Stimulated activated CD4-positive, alpha-beta T cell treated with anti-CD3 and anti-CD28 coated beads, Interleukin-4, amount 100 ng/mL, for 4 hours (primary cell): ENCODE results near the gene TCF7L2.

Experiments used
- DNase-seq, 2 experiments: peaks; one replicate each; pipeline ENCODE4 v3.0.0-alpha.2; 2020

TCF7L2 gene

DNA sequence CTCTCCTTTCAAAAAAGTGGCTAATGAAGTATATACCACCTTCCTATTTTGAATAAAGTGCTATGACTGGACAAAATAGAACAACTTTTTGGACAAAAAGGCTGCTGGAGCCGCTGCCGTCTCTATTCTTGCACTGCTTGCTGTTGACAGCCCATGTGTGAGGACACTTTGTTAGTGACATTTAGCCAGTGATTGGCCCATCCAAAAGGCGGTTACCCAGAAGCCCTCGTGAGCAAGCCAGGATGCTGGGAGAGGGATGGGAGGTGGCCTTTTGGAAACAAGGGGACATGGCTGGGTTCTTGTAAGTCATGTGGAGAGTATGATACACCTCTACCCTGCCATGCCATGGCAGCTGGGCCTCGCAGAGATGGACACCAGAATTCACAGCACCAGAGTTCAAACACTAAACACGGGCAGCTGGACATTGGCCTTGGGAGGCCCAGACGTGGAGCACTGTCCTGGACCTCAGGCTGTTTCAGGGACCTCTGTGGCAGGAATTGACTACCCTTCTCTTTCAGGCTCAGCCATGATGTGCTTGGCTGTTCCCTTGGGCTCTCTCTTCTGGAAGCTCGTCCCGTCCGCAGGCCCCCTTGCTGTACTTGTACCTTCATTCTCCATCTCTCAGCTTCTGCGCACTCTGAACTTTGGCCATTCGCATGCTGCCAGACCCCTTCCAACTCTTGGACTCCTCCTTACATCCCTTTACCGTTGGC, 118.3 kb downstream of the TCF7L2 start:
- DNase-seq = no peak

DNA sequence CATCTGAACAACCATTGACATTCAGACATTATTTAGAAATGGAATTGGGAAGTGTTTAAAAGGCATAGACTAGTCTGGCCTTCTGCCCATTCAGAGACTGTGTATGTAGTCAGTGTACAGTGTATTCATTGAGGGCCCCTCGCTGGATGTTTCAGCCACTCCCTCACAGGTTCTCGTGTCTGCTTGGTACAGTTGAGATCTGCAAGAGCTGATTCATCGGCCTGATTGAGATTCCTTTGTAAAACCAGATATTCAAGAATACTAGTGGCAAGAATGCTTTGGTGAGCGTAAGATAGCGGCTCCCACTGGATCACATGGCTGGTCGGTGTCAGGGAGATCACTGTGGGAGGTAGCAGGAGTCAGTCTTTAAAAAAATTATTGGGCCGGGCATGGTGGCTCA, 119.5 kb downstream of the TCF7L2 start:
- DNase-seq = no peak

DNA sequence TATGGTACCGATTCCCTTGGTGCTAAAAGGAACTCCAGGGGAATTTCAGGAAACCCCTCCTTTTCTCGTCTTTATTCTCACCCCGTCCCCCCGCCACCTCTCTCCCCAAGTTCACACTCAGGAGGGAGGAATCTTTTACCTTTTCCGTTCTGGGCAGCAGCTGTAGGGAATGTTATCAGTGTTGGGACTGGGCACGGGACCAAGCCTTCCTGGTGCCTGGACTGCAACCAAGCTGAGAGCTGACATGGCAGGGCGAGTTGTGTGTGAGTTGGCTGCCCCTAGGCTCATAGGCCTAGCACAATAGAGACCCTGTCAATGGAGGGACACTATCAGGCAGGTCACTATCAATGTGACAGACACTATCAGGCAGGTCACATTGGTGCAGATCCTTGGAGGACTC, 121.4 kb downstream of the TCF7L2 start:
- DNase-seq = no peak

DNA sequence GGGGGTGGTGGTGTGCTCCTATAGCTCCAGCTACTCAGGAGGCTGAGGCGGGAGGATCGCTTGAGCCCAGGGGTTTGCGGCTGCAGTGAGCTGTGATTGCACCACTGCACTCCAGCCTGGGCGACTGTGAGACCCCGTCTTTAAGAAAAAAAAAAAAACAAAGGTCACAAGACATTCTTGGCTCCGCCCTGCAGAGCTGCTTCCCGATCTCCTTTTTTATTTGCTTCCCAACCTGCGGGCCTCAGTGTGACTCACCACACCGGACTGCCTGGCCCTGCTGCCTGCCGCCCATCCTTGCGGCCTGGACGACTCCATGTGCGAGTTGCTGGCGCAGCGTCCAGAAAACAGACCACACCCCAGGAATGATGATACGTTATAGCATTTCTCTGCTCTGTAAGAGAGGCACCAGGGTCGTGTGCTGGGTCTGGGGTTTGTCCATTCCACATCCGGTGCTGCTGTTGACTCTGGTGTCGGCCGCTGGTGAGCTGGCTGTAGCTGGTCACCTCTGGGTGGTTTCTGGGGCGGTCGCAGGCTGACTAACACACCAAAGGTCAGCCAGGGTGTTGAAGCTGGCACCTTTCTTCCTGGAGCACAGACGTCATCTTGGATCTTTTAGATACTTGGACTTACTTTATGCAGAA, 123.6 kb downstream of the TCF7L2 start:
- no peak for DNase-seq

DNA sequence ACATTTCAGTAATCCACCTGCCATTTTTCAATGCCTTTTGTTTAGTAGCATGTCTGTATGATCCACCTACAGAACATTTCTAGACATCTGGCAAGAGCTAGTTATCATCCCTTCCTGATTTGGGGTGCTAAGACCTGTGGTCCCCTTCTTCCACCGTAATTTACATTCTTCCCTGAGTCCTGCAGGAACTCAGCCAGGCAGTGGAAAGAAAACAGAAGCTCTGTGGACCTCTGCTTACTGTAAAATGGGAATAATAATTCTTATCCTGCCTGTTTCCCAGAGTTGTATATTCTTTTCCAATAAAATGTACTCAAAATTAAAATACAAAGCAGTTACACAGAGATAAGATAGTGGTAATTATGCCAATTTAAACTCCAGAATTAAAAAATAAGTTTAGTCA, 126.9 kb downstream of the TCF7L2 start:
- no peak for DNase-seq

DNA sequence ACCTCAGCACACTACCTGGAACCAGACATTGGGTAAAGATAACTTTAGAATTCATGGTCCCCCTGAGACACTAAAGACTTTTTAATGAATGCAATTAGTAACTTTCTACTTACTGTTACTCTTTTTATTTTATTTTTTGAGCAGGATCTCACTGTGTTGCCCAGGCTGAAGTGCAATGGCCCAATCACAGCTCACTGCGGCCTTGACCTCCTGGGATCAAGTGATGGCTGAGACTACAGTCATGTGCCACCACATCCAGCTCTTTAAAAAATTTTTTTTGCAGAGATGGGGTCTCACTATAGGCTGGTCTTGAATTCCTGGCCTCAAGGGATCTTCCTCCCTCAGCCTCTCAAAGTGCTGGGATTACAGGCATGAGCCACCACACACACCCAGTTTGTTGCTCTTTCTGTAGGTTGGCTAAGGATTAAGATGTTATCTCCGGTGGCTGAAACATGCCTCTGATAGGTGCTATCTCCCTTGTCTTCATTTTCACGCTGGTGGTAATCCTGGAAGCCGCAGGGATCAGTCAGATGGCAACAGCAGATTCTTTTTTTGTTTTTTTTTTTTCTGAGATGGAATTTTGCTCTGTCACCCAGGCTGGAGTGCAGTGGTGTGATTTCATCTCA, 128.3 kb downstream of the TCF7L2 start:
- DNase-seq = no peak

DNA sequence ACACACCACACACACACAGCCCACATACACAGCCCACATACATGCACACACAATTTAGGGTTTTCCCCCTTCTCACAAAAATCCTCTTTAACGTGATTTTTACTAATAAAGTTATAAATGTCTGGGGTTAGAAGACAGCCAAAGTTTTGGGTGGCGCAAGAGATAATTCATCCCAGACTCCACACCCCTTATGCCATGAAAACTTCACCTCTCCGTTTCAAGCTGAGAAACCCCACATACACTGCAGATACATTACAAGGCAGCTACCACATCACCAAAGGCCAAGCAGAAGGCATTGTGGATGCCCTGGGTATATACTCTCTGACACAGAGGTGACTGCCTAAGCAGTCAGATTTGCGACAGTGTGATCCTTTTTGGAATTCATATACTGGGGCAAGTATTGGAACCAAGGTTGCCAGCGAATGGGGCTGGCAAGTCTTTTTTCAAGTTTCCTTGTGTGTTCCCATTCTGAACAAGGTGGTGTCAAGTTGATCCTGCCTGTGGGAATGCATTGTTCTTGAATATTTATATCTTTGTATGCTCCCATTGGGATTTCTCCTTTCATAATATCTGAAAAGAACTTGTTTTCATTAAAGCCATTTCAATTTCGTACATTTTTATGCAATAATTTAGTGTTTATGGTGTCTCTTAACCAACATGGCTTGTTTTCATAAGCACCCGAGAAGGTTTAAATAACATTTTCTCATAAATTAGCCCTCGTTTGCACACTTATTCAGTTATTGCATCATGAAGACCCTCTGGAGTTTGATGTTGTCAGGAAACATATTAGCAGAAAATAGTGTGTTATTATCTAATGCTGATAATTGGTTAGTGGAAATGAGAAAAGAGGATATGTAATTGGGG, 130.2 kb downstream of the TCF7L2 start:
- DNase-seq = no peak

DNA sequence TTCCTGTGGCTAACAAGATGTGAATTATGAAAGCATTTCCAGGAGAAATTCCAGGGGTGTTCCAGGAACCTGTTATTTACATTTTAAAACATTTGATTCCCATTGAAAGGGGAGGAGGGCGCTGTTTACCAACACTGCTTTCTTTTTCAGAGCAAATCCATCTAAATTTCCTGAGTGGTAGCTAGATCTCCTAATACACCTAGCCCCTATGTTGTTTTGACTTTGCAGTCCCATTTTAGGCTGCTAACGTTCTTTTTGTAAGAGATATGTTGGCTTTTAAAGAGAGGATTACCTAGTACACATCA, 130.8 kb downstream of the TCF7L2 start:
- no peak for DNase-seq

DNA sequence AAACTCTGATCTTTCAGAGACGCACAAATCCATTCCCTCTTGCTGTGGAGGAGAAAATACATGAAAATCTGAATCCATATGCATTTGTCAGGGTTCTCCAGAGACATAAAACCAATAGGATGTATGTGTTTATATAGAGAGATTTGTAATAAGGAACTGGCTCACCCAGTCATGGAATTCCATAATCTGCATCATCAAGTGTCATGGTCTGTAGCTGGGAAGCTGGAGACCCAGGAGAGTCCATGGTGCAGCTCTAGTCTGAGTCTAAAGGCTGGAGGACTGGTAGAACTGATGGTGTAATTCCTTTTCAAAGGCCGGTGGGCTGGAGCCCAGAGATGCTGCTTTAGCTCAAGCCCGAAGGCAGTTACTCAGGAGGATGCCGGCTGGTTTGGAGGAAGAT, 134.0 kb downstream of the TCF7L2 start:
- no peak for DNase-seq

DNA sequence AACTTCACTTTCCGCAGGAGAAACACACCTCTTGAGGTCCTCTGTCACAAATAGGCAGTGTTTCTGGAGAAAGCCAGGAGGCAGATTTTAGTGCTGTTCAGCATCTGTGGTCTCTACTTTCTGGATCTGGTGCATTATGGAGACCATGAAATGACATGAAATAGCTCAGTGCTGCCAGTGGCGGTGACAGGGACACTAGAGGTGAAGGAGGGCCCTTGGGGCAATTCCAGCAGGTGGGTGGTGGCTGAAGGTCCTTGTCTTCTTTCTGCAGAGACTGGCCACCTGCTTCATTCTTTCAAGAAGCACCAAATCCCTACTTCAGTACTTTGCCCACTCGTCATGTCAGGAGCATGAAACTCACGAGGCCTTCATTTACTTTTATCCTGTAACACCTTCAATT, 135.7 kb downstream of the TCF7L2 start:
- DNase-seq = no peak

DNA sequence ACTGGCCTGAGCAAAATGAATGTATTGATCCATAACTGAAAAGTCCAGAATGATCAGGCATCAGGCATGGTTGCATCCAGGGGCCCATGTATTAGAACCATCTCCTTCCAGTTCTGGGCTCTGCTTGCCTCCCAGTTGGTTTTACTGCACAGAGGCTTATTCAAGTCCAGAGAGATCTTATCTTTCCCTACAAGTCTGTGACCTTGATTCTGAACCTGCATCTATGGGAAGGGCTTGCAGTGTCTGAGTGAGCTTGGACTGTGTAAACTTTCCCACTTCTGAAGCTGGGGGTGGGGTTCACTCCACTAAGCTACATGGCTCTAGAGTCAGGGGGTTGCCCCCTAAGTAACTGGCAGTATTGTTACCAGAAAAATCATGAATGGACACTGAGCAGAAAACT, 136.2 kb downstream of the TCF7L2 start:
- no peak for DNase-seq

DNA sequence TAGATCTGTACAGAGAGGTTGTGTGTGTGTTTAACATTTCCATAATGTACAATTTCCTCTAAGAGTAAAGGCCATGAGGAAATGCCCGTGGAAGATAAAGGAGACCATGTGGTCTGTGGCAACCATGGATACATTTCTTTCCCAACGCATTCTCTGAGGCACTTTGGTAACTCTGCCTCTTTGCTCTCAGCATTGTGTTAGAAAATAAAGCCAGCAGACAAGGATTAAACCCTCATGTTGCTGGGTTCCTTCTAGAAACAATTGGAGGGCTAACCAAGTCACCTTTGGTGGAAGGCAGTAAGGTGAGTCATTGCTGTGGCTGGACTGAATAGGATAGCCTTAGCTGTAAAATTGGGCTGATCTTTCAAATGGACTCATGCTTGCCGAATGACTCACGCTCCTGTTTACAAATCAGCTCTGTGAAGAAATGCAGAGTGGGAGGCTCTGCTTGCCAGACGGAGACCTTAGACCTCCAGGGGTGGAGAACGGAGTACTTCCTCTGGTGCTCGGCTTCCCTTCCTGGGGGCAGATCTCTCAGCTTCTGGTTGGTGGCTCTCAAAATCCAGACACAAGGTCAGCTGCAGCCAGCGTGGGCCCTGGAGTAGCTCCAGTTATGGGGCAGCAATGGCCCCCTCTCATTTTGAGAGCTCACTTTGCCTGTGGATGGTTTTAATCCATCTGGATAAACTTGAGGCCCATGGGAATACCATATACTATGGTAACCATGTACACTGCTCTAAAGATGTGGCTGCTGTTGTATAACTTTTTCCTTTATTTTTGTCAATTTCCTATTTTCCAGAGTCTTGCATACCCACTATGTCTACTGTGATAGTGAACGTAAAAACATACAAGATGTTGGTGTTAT, 137.3 kb downstream of the TCF7L2 start:
- DNase-seq = no peak

DNA sequence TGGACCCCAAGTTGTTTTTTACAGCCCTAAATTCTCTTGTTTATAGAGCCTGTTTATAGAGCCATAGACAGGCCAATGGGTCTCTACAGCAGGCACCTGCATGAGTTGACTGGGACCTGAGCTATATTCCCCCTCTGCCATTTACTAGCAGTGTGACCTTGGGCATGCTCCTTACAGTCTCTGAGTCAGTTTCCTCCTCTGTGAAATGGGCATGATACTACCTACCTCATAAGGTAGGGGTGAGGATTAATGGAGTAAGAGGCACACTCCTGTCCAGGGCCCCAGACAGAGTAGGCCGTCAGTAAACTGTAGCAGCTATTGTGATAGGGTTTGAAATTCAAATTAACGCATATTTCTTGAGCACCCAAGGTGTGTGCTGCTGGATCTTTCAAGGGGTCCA, 138.1 kb downstream of the TCF7L2 start:
- no peak for DNase-seq

DNA sequence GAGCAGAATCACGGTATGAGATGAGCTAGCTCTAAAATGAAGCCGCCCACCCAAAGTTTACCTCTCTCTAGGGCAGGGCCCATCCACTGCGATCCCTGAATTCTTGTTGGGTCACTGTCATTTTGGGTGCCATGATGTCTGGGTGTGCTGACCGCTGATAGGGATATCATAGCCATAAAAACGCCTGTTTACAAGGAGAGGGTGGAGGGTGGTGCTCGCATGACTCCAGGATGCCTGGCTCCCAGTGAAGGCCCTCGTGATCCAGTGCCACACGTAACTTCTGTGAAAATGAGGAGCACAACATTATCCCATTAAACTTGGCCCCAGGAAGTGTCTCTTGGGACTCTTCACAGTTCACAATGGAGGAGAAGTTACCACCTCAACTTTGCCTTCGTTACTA, 139.5 kb downstream of the TCF7L2 start:
- DNase-seq = no peak

DNA sequence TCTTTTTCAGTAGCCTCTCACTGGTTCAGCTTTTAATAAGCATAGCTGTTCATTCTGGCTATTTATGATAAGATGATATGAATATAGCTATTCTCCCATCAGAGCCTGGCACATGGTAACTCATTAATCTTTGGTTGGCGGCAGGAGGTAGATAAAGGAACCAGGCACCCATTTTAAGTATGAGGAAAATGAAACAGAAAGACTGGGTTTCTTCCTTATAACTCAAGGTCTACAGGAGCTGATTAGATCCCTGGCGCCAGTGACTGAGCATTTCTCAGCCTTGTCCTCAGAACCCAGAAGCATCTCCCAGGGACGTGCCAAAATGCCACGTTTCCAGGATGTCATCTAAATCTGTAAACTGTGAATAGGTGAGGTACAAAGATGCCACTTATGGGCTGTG, 141.9 kb downstream of the TCF7L2 start:
- no peak for DNase-seq

DNA sequence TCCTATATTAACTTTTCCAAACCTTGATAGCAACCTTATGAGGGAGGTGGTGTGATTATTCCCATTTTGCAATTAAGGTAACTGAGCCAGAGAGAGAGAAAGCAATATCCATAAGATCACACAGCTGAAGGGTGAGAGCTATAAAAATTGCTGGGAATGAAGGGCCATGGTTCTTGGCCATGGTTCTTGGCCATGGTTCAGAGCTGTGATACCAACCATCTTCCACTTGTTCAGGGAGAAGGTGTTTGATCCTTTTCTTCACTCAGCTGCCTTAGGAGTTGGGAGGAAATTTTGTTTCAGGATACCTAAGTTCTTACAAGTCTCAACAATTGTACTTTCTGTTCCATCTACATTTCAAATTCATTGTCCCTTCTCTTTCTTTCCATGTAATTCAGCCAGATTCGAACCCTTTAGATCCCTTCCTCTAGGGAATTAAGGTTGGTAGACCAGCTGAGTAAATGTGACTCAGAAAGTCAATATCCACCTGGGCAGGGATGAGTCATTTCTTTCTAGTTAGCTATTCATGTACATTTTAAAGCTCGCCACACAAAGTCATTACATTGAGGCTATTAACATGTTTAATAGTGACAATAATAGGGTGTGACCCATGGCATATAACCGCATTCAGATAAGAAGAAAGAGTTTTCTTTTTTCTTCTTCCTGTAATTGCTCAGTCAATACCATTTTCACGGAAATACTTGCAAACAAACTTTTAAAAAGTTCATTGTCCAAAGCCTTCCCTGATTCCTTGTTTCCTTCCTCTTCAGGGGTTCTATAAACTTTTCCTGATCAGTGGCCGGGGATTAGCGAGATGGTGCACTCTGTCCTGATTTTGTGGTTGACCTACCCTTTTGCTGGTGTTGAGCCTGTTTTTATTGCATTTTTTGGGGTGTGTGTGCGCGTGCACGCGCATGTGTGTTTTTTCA, 143.4 kb downstream of the TCF7L2 start:
- no peak for DNase-seq

DNA sequence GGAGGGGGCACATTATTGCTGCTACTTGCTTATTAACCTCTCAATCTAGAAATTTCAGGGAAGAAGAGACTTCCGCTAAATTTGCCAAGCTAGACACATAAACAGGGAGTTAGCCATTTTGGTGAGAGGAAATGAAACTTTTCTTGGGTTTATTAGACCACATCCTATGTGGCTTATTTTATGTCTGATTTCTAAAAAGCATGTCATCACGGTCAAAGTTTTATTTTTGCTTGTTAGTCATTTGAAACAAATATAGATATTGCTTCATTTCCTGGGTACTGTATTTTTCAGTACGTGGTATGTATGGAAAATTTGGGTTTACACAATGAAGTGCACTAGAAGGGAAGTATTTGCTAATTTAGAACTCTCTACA, 144.1 kb downstream of the TCF7L2 start:
- no peak for DNase-seq

DNA sequence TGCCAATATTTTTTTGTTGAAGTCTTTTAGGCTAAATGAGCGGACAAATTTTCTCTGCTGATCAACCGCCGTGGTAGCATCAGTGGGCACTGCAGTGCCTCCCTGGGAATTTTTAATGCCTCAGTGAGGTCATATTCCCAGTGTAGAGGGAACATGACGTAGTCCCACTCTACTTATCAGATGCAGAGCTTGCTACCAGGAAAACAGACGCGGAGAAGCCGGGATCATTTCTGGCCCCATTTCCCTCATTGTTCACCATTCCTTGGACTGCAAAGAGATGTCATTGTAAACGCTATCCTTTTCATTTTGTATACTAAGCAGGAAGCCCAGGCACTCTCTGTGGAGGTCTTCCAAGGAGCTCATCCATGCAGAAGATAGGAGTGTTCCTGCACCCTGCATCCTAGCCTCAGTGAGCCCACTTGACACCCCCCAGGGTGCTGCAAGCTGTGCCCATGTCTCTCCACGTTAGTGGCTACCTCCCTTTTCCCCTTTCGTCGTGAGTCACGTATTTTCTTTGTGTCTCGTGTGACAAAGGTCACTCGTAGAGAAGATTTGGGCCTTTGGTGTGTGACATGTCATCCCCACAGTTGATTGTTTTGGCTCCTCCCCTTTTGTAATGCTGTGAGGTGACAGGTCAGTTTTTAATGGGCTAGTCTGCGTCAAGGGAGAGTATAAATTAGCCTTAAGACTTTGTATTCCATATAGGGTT, 145.5 kb downstream of the TCF7L2 start:
- DNase-seq = no peak

DNA sequence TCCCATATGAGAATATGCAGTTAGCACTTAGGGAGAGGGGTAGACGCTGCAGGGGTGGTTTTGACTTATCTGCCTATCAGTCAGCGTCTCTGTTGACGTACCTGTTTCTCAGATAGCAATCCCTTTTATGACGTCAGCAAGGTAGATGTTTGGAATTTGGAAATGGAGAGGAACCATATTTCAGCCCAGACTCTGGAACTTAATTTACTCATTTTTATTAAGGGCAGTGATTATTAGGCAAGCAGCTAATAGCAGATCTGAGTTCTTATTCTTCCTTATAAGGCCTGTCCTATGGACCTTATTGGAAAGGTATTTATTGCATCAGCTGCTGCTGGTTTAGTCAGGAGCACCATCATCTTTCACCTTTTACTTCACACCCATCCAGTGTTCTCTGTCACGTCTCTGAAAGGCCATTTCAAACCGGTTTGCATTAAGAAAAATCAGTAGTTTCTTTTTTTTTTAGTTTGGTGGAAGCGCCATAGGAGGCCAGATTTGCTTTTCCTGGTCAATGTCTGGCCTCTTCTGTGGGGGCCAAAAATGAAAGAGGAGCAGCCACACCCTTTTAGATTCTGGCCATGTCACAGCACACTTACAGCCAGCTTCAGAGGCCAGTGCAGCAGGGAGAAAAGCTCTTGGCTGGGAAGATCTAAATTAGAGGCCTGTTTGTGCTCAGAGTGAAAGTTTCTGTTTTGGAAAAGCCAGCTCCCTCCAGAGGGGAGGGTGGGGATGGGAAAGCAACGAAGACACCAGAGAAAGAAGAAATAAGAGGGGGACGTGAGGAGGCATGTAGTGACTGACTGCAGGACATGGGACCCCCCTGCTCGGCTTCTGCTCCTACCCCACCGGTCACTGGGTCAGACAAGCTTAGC, 146.3 kb downstream of the TCF7L2 start:
- DNase-seq = no peak

DNA sequence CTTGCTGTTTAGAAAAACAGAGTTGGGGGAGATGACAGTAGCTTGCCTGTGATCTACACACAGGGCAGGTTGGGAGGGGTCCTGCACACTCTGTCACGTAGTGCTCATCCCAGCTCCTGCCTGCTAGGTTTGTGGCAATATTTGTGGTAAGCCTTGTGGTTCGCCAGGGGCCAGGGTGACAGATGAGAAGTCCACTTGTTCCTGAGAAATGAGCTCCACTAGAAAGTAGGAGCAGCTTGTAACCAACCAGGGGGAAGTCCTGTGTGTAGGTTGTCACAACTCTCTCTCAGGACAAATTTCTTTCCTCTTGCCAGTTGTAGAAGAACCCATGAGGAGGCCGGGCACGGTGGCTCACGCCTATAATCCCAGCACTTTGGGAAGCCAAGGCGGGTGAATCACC, 147.0 kb downstream of the TCF7L2 start:
- no peak for DNase-seq
